Measurements from ENCODE around the gene FYN.

Gene FYN

GRCh38 chr6:111731456-111732195 is 141.6 kb downstream of the FYN start:
- TF ChIP-seq TCF12 (IDR thresholded peaks at IDR 0.05; ENCODE audit: low read depth) (no peak), YY1 (IDR thresholded peaks at IDR 0.05; ENCODE audit: low read depth) (no peak), TEAD4 (IDR thresholded peaks at IDR 0.05) (no peak), EGR1 (IDR thresholded peaks at IDR 0.05) (no peak), TAF1 (IDR thresholded peaks at IDR 0.05; ENCODE audit: low read depth) (no peak), USF1 (IDR thresholded peaks at IDR 0.05) (no peak), NFIC (IDR thresholded peaks at IDR 0.05) (no peak), CREB1 (IDR thresholded peaks at IDR 0.05; ENCODE audit: low read depth) (no peak), MAX (IDR thresholded peaks at IDR 0.05) (no peak), REST (IDR thresholded peaks at IDR 0.05; ENCODE audit: low read depth) (no peak)

- TF ChIP-seq TAF1 (IDR thresholded peaks at IDR 0.05; ENCODE audit: low read depth) (no peak), MAX (IDR thresholded peaks at IDR 0.05) (no peak), RAD21 (IDR thresholded peaks at IDR 0.05; ENCODE audit: low read depth) (no peak), REST (IDR thresholded peaks at IDR 0.05; ENCODE audit: low read depth) (no peak), CEBPB (IDR thresholded peaks at IDR 0.05) (no peak), TEAD4 (IDR thresholded peaks at IDR 0.05) (no peak), EP300 (IDR thresholded peaks at IDR 0.05; ENCODE audit: borderline replicate concordance) (no peak), FOXM1 (IDR thresholded peaks at IDR 0.05; ENCODE audit: borderline replicate concordance, low read depth) (no peak), TCF12 (IDR thresholded peaks at IDR 0.05; ENCODE audit: low read depth) (no peak)
Observed at GRCh38 chr6:111730864-111731263, 142.4 kb downstream of the FYN start.

- TF ChIP-seq TCF12 (IDR thresholded peaks at IDR 0.05; ENCODE audit: low read depth) (no peak), EGR1 (IDR thresholded peaks at IDR 0.05) (no peak), EP300 (IDR thresholded peaks at IDR 0.05; ENCODE audit: borderline replicate concordance) (no peak), FOXM1 (IDR thresholded peaks at IDR 0.05; ENCODE audit: borderline replicate concordance, low read depth) (no peak), RAD21 (IDR thresholded peaks at IDR 0.05; ENCODE audit: low read depth) (no peak), REST (IDR thresholded peaks at IDR 0.05; ENCODE audit: low read depth) (no peak)
Observed at GRCh38 chr6:111727802-111728201, 145.4 kb downstream of the FYN start.

GRCh38 chr6:111727041-111727440 is 146.2 kb downstream of the FYN start:
- no peak for TF ChIP-seq RAD21 (IDR thresholded peaks at IDR 0.05; ENCODE audit: low read depth)
- TF ChIP-seq NFIC (IDR thresholded peaks at IDR 0.05), result no peak
- no peak for TF ChIP-seq TCF12 (IDR thresholded peaks at IDR 0.05; ENCODE audit: low read depth)
- TF ChIP-seq REST (IDR thresholded peaks at IDR 0.05; ENCODE audit: low read depth), result no peak
- TF ChIP-seq MAX (IDR thresholded peaks at IDR 0.05), result no peak
- no peak for TF ChIP-seq EP300 (IDR thresholded peaks at IDR 0.05; ENCODE audit: borderline replicate concordance)
- TF ChIP-seq TEAD4 (IDR thresholded peaks at IDR 0.05), result no peak
- TF ChIP-seq TAF1 (IDR thresholded peaks at IDR 0.05; ENCODE audit: low read depth), result no peak
- no peak for TF ChIP-seq USF1 (IDR thresholded peaks at IDR 0.05)
- TF ChIP-seq CEBPB (IDR thresholded peaks at IDR 0.05), result no peak
- no peak for TF ChIP-seq EGR1 (IDR thresholded peaks at IDR 0.05)
- no peak for TF ChIP-seq FOXM1 (IDR thresholded peaks at IDR 0.05; ENCODE audit: borderline replicate concordance, low read depth)
- TF ChIP-seq YY1 (IDR thresholded peaks at IDR 0.05; ENCODE audit: low read depth), result no peak
- no peak for TF ChIP-seq CREB1 (IDR thresholded peaks at IDR 0.05; ENCODE audit: low read depth)
- no peak for TF ChIP-seq ZBTB7A (IDR thresholded peaks at IDR 0.05; ENCODE audit: low read depth)

Data from Ishikawa (cell line).